Measurements from ENCODE around the gene SYT17.

Gene SYT17

DNA sequence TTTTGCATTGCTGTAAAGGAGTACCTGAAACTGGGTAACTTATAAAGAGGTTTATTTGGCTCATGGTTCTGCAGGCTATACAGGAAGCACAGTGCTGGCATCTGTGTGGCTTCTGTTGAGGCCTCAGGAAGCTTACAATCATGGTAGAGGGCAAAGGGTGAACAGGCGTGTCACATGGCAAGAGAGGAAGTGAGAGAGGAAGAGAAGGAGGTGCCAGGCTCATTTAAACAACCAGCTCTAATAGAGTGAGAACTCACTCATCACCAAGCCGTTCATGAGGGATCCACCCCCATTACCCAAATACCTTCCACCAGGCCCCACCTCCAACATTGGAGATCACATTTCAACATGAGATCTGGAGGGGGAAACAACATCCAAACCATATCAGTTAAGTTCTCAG, 101.1 kb downstream of the SYT17 start:
- DNase-seq: no peak

DNA sequence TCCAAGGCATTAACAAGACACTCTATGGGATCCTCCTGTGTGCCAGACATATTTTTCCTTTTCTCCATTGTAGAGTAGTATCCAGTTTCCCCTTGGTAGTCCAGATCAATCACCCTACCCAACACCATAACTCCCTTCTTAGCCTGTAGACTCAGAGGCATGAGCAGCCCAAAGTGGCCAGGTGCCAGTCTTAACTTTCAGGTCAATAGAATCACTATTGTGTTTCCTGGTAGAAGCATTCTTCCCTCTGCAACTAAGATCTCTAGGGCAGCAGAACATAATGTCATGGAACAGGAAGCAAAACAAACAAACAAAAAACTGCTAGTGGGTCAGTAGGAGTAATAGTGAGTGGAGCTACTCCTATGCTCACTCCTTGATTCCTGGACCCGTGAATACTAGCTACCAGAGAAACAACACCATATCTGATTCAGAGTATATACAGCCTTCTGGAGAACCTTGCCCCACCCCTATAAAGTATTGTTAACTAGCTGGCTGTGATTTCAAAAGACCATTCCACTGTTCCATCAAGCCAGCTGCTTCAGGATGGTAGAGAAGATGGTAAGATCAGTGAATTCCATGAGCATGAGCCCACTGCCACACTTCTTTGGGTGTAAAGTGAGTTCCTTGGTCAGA, 106.2 kb downstream of the SYT17 start:
- DNase-seq: no peak

GRCh38 chr16:19278403-19278802, 110.4 kb downstream of the SYT17 start:
- DNase-seq: no peak

DNA sequence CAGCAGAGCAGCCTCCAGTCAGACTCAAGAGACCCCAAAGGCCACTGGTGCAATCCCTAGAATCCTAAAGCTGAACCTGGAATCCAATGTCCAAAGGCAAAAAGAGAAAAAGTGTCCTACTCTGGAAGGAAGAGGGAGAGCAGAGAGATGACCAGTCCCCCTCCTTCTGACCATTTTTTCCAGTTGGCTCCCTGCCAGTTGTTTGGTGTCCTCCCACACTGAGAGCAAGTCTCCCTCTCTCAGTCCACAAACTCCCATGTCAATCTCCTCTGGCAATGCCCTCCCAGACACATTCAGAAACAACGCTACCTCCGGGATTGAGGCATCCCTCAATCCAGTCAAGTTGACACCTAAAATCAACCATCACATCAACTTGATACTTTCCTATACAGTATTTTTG, 113.2 kb downstream of the SYT17 start:
- no peak for DNase-seq

DNA sequence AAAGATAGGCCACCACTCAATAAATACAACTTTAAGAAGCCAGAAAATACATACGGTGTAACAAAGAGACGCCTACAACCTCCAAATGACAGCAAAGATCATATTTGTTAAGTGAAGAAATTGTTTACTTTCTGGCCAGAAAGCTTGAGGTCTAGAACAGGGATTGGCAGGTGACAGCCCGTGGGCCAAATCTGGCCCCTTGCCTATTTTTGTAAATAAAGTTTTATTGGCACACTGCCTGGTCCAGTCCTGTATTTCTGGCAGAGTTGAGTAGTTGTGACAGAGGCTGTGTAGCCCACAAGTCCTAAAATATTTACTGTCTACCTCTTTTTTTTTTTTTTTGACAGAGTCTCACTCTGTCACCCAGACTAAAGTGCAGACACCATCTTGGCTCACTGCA, 114.1 kb downstream of the SYT17 start:
- DNase-seq: no peak

- no peak for DNase-seq
These were observed 115.6 kb downstream of the SYT17 start for GRCh38 chr16:19283637-19284036.

DNA sequence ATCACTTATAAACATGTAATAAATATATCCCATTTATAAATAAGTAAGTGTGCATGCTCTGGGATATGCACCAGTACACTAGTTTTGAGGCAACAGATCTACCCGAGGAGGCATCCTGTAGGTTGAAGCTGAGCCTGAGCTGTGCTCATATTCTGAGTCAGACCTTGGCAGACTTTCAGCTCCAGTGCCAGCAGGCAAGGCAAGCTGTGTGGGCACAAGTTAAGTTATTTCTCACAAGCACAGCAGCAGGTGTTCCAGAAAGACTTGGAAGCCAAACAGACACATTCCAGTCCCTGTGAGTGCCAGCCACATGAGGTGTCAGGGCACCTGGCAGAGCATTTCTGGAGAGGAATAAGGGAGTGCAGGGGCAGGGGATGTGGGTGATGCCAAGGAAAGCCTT, 116.2 kb downstream of the SYT17 start:
- DNase-seq: no peak

DNA sequence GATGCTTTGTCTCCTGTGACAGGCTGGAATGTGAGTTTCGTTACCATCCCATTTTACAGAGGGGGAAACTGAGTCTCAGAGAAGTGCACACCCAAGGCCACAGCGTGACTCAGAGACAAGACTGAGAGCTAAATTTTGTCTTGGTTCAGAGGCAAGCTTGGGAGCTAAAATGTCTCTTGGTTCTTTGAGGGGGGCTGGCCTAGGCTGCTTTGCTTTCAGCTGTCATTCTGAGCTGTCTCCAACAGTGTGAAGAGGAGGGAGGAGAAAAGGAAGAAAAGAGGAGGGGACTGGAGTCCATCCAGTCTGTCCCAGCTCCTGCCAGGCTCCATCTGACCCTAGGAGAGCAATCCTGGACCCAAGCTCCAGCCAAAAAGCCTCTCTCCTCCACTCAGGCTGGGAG, 117.4 kb downstream of the SYT17 start, which contains the start of gene CLEC19A:
Gene CLEC19A, plus strand, starts transcription at position 301 of the 400 bp plus-strand sequence. CDS start 121 bp downstream, outside the sequence.
- DNase-seq: no peak

DNA sequence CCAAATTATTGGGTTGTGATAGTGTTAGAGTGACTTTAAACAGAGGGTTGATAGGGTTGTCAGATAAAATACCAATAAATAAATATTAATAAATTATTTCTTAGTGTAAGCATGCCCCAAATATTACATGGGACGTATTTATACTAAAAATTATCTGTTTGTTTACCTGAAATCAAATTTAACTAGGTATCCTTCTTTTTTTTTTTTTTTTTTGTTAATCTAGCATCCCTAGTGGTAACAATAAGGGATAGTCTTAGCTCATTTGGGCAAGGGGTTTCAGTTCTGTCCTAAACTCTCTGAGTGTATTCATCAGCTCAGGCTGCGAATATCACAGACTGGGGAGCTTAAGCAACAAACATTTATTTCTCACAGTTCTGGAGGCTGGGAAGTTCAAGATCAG, 118.8 kb downstream of the SYT17 start:
- DNase-seq: no peak

GRCh38 chr16:19287241-19287640, 119.2 kb downstream of the SYT17 start:
- DNase-seq: no peak

- DNase-seq: no peak
These were observed 121.1 kb downstream of the SYT17 start for GRCh38 chr16:19288872-19289799.

DNA sequence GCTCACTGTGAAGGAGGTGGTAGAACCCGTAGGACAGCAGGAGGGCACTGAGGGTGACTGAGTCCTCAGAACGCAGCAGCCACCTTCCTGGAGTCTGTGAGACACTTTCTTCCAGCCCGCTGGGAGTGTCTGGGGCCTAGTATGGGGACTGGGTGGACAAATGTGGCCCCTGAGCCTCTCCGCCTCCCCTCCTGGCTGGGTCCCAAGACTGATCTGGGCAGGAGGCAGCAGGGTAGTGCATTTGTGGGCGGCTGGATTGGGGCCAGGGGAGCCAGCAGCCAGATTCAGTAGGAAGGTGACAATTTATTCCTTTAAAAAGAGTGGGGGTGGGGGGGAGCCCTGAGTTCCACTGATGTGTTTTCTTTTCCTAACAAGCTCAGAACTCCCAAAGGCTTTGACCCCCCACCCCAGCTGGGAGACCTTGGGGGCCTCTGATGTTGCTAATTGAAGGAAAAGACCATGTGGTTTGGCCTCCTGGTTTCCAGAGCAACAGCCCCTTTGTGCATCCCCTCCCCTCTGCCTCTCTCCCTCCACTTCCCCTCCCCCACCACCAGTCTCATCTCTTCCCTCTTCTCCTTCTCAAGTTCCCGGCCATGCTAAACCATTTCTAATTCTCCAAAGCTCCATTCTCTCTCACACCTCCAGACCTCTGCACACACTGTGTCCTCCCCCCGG, 121.9 kb downstream of the SYT17 start:
- DNase-seq: no peak

- DNase-seq: no peak
These were observed 122.8 kb downstream of the SYT17 start for GRCh38 chr16:19290860-19291259.

DNA sequence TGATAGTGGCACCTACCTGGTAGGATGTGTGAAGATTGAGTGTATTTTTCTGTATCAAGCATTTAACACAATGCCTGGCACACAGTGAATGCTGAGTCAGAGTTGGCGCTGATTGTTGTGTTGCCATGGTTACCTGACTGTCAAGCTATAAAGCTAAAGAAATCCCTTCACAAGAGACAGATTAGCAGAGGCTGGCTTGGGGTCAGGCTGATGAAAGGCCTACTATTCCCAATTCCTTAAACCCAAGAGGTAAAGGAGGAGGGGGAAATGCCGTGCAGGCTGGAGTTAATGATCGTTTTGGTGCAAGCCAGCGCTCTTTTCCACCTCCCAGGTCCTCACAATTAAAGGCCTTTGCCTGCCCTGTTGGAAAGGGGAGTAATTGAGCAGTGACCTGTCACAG, 123.4 kb downstream of the SYT17 start:
- DNase-seq: no peak

DNA sequence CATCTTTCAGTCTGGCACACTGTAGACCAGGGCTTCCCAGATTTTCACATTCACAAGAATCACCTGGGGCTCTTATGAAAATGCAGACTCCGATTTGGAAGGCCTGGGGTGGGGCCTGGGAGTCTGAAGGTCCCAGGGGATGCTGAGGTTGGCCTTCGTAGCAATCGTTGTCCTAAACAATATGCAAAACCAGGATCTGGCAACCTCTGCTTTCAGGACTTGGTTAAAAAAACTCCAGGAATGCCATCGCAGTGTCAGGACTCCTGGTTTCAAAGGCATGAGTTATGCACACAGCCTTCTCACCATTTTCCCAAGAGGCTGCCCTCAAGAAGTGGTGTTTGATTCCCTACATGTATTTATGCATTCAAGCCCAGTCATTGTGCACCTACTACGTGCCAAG, 124.1 kb downstream of the SYT17 start:
- DNase-seq: no peak

DNA sequence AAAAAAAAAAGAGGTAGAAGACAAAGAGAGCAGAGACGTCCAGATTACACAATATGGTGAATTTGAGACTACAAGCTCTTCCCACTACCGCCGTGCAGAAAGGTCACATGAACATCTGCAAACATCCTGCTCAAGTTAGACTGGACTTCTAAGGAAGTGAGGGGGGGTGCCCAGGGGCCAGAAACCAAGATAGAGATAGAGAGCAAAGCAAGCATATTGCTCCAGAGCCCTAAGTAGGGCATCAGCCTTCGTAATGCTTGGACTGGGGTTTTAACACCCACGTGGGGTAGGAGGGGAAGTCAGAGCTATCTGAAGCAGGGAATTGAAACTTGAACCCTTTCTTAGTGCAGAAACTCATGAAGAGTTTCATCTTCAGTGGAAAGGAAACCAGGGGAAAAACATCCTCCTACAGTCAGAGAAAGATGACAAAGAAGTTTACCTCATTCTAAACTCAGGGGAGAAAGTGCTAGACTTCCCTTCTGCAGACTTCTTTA, 126.2 kb downstream of the SYT17 start:
- DNase-seq: peak; percentile 2

DNA sequence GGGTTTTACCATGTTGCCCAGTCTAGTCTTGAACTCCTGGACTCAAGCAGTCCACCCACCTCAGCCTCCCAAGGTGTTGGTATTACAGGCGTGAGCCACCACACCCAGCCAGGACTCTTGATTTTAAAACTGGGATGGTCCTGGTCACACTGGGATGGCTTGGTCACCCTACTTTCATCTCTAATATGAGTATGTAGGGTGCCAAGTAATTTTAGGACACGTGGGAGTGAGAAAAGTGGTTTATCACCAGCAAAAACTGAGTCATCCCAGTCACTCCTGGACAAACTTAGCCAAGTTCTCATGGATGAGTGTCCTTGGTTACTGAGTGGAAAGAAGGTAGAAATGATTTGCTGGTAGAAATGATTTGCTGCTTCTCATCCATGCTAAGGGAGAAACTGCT, 127.4 kb downstream of the SYT17 start:
- no peak for DNase-seq

DNA sequence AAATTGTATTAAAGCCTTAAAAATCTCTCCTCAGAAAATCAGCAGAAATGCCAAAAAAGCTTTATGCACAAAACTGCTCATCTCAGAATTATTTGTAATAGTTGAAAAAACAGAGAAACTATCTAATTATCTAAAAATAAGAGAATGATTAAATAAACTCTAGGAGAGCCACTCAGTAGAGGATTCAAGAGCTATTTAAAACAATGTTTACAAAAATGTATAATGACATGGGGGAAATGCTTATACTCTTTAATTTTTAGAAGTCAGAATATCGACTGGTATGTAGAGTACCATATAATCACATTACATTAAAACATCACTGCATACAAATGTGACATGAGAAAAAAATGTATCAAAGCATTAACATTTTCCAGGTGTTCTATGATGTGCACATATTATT, 129.4 kb downstream of the SYT17 start:
- DNase-seq: no peak

DNA sequence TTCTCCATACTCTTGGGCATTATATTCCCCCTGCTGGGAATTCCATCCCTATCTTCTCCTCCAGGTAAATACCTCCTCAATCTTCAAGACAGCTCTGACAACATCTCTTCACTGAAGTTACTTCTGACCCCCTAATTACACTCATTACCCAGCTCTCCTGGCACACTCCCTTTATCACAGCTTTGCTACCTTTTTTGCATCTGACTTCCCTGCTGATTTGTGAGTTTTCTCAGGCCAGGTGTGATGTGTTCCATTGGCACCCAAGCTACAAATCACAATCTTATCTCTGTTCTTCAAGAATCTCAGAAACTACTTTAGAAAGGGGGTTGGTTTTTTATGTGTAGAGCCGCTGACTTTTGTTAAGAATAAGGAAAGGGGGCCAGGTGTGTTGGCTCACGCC, 131.5 kb downstream of the SYT17 start:
- no peak for DNase-seq

GRCh38 chr16:19301931-19302330, 133.9 kb downstream of the SYT17 start:
- DNase-seq: no peak

DNA sequence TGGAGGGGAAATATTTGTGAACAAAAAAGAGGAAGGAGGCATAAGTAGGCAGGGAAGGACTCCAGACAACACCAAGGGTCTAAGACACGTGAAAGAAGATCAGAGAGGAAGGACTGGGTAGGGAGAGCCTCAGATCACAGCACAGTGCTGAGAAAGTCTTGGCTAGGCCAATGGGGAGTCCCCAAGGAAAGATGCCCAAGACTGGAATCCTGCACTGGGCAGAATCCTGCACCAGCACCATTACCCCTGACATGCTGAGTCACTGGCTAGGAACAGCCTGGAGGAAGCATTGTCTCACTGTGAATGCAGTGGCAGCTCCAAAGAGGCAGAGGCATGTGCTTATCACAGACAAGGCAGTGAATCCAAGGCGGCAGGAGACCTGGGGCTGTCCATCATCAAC, 136.7 kb downstream of the SYT17 start:
- no peak for DNase-seq

GRCh38 chr16:19305443-19305842, 137.4 kb downstream of the SYT17 start:
- DNase-seq: no peak

DNA sequence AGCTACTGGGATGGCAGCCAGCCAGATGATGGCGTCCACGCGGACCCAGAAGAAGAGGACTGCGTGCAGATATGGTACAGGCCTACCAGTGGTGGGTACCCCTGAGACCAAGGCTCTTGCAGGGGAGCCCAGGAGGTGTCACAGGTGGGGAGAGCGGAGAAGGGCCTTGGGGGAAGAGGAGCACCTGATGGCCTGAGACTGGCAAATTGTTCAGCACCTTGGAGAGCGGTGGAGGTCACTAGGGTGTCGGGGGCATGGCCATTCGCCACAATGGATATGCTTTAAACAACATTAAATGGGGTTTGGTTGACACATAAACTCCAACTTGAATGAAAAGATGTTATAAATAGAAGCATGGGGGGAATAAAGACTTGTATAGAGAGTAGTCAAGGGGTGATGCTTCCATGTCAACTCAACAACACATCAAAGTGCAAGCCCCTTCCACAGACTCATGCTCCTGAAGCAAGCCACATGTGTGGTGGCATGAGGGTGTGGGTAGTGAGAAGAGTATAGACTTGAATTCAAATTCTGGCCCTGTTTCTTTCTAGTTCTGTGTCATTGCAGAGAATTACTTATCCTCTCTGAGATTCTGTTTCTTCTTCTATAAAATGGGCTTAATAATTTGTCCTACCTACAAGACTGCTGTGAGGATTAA, 139.7 kb downstream of the SYT17 start:
- no peak for DNase-seq

All from CD4-positive, alpha-beta T cell treated with Interleukin-12 subunit alpha and Interleukin-12 subunit beta, for 1 hour (primary cell).